ENCODE measurements around the gene GPC5.

GPC5 gene

DNA sequence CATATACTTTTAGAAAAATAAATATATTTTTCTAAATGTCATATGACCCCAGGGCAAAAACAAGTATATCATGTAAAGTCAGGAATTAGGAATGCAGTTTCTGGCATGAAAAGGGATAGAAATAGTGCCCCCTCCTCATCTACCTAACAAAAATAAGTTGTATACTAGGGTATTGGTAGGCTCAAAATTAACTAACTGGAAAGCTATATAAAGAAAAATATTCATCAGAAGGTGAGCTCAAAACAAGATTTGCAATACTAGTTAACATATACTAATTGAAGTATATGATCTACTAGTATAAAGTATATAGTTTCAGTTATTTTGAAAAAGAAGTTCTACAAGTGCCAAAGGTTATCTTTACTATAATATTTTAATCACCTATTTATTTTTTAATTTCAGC lies 200.2 kb downstream of the GPC5 start:
- DNase-seq = no peak

GRCh38 chr13:91601273-91601672 lies 202.9 kb downstream of the GPC5 start:
- no peak for DNase-seq

- DNase-seq = no peak
These were observed 203.4 kb downstream of the GPC5 start for GRCh38 chr13:91601807-91602206.

GRCh38 chr13:91609353-91609752 lies 210.9 kb downstream of the GPC5 start:
- no peak for DNase-seq

DNA sequence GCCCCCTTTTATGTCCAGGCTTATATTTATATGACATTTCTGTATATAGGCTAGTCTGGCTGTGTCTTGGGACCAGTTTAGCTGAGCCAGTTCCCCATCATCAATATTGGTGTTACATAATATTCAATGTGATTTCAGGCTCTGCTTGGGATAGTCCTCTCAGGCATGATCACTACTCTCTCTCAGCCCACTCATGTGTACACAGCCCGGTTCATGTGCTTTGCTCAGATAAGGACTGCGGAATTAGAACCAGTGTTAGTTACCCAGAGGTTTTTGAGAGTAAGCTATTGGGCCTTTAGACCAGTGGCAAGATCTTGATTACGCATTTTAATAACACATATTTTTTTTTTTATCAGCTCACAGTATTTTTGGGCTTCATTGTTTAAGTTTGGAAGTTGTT lies 219.9 kb downstream of the GPC5 start:
- no peak for DNase-seq

GRCh38 chr13:91620670-91621141 lies 222.3 kb downstream of the GPC5 start:
- no peak for DNase-seq

DNA sequence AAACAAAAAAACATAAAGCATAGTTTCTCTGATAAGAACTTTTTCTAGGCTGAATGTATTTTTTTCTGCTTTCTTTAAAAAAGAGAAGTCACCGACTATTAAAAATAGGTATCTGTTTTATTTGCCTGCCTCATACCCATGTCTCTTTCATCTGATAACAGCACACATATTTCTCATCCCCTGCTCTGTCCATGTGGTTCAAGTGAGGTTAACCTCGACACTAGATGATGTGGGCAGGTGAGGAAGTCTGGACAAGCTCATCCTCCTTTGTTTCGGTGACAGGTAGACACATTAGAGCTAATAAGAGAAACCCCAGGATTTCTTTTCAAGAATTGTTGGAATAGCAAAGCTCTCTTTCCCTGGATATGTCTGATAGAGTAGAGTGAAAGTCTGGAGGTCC lies 222.7 kb downstream of the GPC5 start:
- DNase-seq = no peak

DNA sequence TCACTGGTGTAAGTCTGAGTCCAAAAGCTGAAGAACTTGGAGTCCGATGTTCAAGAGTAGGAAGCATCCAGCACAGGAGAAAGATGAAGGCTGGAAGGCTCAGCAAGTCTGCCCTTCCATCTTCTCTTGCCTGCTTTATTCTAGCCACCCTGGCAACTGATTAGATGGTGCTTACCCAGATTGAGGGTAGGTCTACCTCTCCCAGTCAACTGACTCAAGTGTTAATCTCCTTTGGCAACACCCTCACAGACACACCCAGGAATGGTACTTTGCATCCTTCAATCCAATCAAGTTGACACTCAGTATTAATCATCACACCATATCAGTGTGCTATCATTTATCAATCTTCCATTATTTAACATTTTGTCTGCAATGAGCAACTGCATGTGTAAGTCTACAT lies 223.5 kb downstream of the GPC5 start:
- DNase-seq = no peak

- no peak for DNase-seq
These were observed 224.5 kb downstream of the GPC5 start for GRCh38 chr13:91622778-91623550.

- no peak for DNase-seq
These were observed 229.7 kb downstream of the GPC5 start for GRCh38 chr13:91627952-91628739.

- no peak for DNase-seq
These were observed 232.5 kb downstream of the GPC5 start for GRCh38 chr13:91630946-91631345.

GRCh38 chr13:91632086-91632485 lies 233.7 kb downstream of the GPC5 start:
- DNase-seq = no peak

GRCh38 chr13:91639330-91639729 lies 240.9 kb downstream of the GPC5 start:
- no peak for DNase-seq

DNA sequence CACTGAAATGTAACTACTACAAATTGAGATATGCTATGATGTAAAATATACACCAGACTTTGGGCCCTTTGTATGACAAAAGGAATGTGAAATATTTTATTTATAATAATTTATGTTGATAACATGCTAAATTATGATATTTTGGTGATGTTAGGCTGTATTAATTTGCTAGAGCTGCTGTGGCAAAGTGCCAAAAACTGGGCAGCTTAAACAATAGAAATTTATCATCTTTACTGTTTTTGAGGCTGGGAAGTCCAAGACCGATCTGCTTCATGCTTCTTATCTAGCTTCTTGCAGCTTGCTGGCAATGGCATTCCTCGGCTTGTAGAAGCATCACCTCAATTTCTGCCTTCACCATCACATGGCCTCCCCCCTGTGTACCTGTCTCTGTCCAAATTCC lies 245.0 kb downstream of the GPC5 start:
- no peak for DNase-seq

DNA sequence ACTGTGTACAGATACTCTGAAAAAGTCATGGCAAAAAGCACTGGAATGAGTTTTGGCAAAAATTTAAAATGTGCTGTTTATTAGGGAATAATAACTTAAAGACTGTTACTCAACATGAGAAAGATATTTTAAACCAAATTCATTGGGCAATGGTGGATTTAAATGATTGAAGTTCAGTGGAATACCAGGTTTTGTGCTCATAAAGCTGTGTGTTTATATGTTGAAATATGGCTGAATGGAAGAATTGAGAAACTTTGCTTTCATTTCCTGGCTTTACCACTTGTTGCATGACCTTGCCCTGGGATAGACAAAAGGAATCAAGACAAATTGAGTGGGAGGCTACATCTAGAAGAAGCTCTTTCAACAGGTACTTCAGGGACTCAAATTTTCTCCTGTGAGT lies 246.4 kb downstream of the GPC5 start:
- no peak for DNase-seq

GRCh38 chr13:91647361-91647990 lies 249.1 kb downstream of the GPC5 start:
- no peak for DNase-seq

- no peak for DNase-seq
These were observed 249.6 kb downstream of the GPC5 start for GRCh38 chr13:91648012-91648411.

GRCh38 chr13:91649456-91649855 lies 251.0 kb downstream of the GPC5 start:
- DNase-seq = no peak

DNA sequence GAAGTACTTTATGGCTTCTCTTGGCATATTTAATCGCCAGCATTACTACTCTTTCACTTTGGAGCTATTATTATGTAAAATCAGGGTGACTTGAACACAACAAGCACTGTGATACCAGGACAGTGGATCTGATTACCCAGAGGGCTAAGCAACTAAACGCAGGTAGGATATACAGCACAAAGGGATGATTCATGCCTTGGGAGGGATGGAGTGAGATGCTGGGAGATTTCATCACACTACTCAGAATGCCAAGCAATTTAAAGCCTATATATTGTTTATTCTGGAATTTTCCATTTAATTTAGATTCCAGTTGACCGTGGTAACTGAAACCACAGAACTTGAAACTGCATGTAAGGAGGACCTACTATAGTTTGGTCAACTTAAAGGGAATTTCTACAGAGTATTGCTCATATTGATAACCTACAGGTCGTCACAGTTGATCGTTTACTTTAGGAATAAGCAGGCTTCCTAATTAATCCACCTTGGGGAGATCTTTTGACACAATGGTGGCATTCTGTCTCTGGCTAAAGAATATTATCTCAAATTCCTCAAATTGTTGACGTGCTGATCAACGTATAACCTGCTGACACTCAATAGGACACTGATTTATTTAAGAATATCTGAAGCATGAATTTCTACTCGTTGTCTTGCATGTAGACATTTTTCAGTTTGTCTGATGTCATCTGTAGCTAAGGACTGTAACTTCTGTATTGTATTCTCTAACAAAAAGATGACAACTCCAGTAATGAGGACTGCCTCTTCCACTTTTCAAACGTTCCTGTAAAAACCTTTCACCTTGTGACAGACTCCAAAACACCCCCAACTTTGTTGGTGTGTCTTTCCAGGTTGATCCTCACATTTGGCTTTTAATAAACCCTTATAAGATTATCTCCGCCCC lies 254.2 kb downstream of the GPC5 start:
- no peak for DNase-seq

DNA sequence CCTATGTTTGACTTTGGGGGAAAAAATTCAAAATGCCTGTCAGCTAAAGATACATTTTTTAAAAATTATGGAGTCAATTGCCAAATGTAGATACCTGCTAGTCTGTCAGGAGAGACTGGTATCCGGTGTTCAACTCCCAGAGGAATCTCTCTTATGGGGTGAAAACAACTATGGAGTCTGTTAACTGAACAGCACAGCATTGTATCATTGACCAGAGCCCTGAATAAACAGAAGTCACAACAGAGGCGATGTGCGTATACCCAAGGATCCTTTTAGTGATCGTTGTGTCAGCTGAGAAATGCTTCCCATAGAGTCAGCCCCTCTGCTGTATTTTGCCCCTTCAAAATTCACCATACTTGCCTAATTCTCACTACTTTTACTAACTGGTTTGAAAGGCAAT lies 257.3 kb downstream of the GPC5 start:
- DNase-seq = no peak

DNA sequence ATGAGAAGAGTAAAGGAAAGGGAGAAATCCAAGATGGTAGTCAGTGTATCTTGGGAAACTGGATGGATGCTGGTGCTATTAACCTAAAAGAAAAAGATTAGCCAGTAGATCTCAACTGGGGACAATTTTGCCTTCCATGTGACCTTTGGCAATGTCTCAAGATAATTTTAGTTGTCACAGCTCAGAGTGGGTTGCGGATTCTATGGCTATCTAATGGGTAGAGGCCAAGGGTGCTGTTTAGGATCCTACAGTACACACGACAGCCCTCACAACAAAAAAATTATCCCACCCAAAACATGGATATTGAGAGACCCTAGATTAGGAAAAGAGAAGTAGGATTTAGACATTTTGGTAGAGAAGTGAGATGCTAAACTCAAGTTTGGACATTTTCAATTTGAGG lies 258.9 kb downstream of the GPC5 start:
- DNase-seq = no peak

DNA sequence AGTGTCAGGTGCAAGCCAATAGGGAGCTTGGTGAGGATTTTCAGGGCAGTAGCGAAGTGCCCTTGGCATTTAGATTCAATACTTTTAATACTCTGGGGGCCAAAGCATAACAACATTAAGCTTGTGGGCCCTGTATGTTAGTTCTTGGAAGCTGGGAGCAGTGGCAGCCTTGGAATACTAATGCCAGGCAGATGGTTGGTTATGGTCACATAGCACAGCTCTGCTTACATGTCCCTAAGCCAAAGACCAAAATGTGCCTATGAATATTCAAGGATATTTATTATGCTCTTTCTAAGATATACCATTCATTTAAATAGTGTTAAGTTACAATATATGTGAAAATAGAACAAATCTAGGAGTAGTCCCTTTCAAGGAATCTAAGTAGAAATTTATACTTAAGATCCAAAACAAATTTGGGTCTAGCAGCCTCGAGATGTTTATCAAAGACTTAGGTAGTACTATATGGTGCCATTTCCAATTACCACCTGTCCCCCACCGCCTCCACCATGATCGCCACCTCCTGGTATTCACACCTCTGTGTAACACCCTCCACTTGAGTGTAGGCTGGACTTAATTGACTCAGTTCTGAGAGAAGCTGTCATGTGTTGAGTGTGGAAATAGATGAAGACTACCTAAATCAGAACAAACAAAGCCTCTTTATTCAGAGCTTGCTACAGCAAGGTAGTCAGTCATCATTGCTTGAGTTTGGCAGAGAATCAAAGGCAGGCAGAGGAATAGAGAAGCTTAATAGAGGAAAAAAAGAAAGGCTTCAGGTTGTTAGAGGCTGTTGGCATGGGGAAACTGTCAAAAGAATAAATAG lies 261.0 kb downstream of the GPC5 start:
- DNase-seq = no peak
